Liver (tissue), 9 donors: ENCODE measurements around the gene INSYN2B. TPM values are rescaled to one million over a fixed set of nuclear protein-coding genes. Genes with fewer than 3 reads are reported as not detected.

Experiments
- DNase-seq: peaks from one replicate; pipeline ENCODE4 v3.0.0-alpha.2; 2017; ENCODE audit warnings: low spot score
- H3K27ac ChIP-seq, 2 donors: one replicate each; pipeline ENCODE4 v1.7.0; 2013; ENCODE audit warnings: inconsistent platforms in 2 of 2, low read length in 2 of 2, control low read depth in 1 of 2, low read depth in 1 of 2, mild to moderate bottlenecking in 1 of 2
- H3K27me3 ChIP-seq, 4 donors: one replicate each; pipeline versions ENCODE4 v1.6.1 to v1.7.0; 2013; ENCODE audit warnings: low read length in 3 of 4, inconsistent platforms in 1 of 4, mild to moderate bottlenecking in 1 of 4, moderate library complexity in 1 of 4; ENCODE audit not compliant: control insufficient read depth in 4 of 4, insufficient read depth in 4 of 4
- H3K36me3 ChIP-seq, 4 donors: one replicate each; pipeline versions ENCODE4 v1.6.1 to v1.7.0; 2013; ENCODE audit warnings: low read length in 3 of 4, mild to moderate bottlenecking in 3 of 4, low read depth in 1 of 4, moderate library complexity in 1 of 4; ENCODE audit not compliant: control insufficient read depth in 4 of 4, insufficient read depth in 3 of 4
- H3K4me1 ChIP-seq, 4 donors: one replicate each; pipeline versions ENCODE4 v1.6.1 to v1.7.0; 2013; ENCODE audit warnings: low read length in 3 of 4, mild to moderate bottlenecking in 3 of 4, moderate library complexity in 1 of 4; ENCODE audit not compliant: control insufficient read depth in 4 of 4, insufficient read depth in 4 of 4
- H3K4me3 ChIP-seq, 3 donors: one replicate each; pipeline versions ENCODE4 v1.6.1 to v1.7.0; 2013; ENCODE audit warnings: low read length in 3 of 3, control low read depth in 1 of 3, low read depth in 1 of 3, mild to moderate bottlenecking in 1 of 3
- H3K9ac ChIP-seq, 2 donors: one replicate each; pipeline ENCODE4 v1.7.0; 2013; ENCODE audit warnings: low read length in 2 of 2, mild to moderate bottlenecking in 2 of 2, moderate library complexity in 2 of 2, control low read depth in 1 of 2, low read depth in 1 of 2
- H3K9me3 ChIP-seq, 4 donors: one replicate each; pipeline versions ENCODE4 v1.6.1 to v1.7.0; 2013; ENCODE audit warnings: low read length in 3 of 4; ENCODE audit not compliant: control insufficient read depth in 4 of 4
- ATF3 ChIP-seq: IDR thresholded peaks from 2 replicates; pipeline ENCODE4 v1.6.1; 2016; ENCODE audit warnings: antibody characterized with exemption
- CTCF ChIP-seq: fragments of 150-350 bp; IDR thresholded peaks from 2 replicates; pipeline ENCODE4 v1.5.1; 2017; ENCODE audit warnings: improper control_type of control experiment, low read depth, low read length; ENCODE audit not compliant: missing input control
- EGR1 ChIP-seq, 2 donors: IDR thresholded peaks; 2 replicates each; pipeline ENCODE4 v1.6.1; 2016 to 2018; ENCODE audit warnings: antibody characterized with exemption in 2 of 2, low read depth in 2 of 2
- FOXA1 ChIP-seq: IDR thresholded peaks from 2 replicates; pipeline ENCODE4 v1.6.1; 2016; ENCODE audit warnings: antibody characterized with exemption
- FOXA2 ChIP-seq: IDR thresholded peaks from 2 replicates; pipeline ENCODE4 v1.6.1; 2016; ENCODE audit warnings: antibody characterized with exemption
- GABPA ChIP-seq, 2 donors: IDR thresholded peaks in 1 of 2; conservative IDR thresholded peaks in 1 of 2; 2 replicates each; pipeline ENCODE4 v1.6.1; 2016; ENCODE audit warnings: antibody characterized with exemption in 2 of 2, mild to moderate bottlenecking in 1 of 2, moderate library complexity in 1 of 2
- HNF4A ChIP-seq, 2 donors: conservative IDR thresholded peaks; 2 replicates each; pipeline ENCODE4 v1.6.1; 2016; ENCODE audit warnings: antibody characterized with exemption in 2 of 2, mild to moderate bottlenecking in 2 of 2
- HNF4G ChIP-seq: IDR thresholded peaks from 2 replicates; pipeline ENCODE4 v1.6.1; 2016; ENCODE audit warnings: antibody characterized with exemption
- JUND ChIP-seq, 2 donors: IDR thresholded peaks; 2 replicates each; pipeline ENCODE4 v1.6.1; 2016; ENCODE audit warnings: antibody characterized with exemption in 2 of 2
- MAX ChIP-seq: IDR thresholded peaks from 2 replicates; pipeline ENCODE4 v1.6.1; 2016; ENCODE audit warnings: antibody characterized with exemption
- NR2F2 ChIP-seq: IDR thresholded peaks from 2 replicates; pipeline ENCODE4 v1.6.1; 2016; ENCODE audit warnings: antibody characterized with exemption
- RAD21 ChIP-seq, 2 donors: IDR thresholded peaks; 2 replicates each; pipeline ENCODE4 v1.6.1; 2016; ENCODE audit warnings: antibody characterized with exemption in 2 of 2, mild to moderate bottlenecking in 2 of 2
- REST ChIP-seq: IDR thresholded peaks from 2 replicates; pipeline ENCODE4 v1.6.1; 2016; ENCODE audit warnings: antibody characterized with exemption, mild to moderate bottlenecking
- RXRA ChIP-seq, 2 donors: IDR thresholded peaks; 2 replicates each; pipeline ENCODE4 v1.6.1; 2017 to 2018; ENCODE audit warnings: antibody characterized with exemption in 2 of 2, mild to moderate bottlenecking in 1 of 2
- SP1 ChIP-seq: IDR thresholded peaks from 2 replicates; pipeline ENCODE4 v1.6.1; 2018; ENCODE audit warnings: antibody characterized with exemption, mild to moderate bottlenecking
- TAF1 ChIP-seq: conservative IDR thresholded peaks from 2 replicates; pipeline ENCODE4 v1.6.1; 2016; ENCODE audit warnings: antibody characterized with exemption, mild to moderate bottlenecking
- YY1 ChIP-seq: IDR thresholded peaks from 2 replicates; pipeline ENCODE4 v1.6.1; 2016; ENCODE audit warnings: antibody characterized with exemption, mild to moderate bottlenecking
- ZBTB33 ChIP-seq: IDR thresholded peaks from 2 replicates; pipeline ENCODE4 v1.6.1; 2016; ENCODE audit warnings: antibody characterized with exemption
- WGBS: extraction: QIAGEN DNeasy Blood & Tissue Kit; methylation state at CpG from one replicate; pipeline ENCODE4 v1.1.7; 2013; 5-methylcytosine and 5-hydroxymethylcytosine counted together
- polyA plus RNA-seq, 2 donors: library from polyadenylated mRNA; stranded (reverse) in 1 of 2; unstranded in 1 of 2; fragments of 200-250 nt in 1 of 2; fragments of >200 nt in 1 of 2; fragmentation: Nextera tagmentation in 1 of 2; extraction: Ambion mirVana in 1 of 2; gene quantifications; one replicate each; pipeline versions ENCODE4 v1.2.1 to v1.2.3, GENCODE V29; 2013 to 2015
- total RNA-seq, 2 donors: library from RNA; depleted of rRNA; stranded (reverse); fragments of >200 nt; gene quantifications; one replicate each; pipeline ENCODE4 v1.2.3, GENCODE V29; 2014
- donor health status: healthy.
- donor health status: healthy.
- donor health status: healthy.
- donor health status: healthy.
- donor health status: healthy.

INSYN2B gene
- total and polyA plus RNA-seq, 4 donors = 0.08 to 0.33 (median 0.13) TPM; not detected in 1

GRCh38 chr5:169992789-169993484 lies 12.6 kb upstream of the INSYN2B start:
- H3K27me3 ChIP-seq = peaks cover 0 to 5% (median 0%) of the 10 kb centered on the region in 4 donors
- DNase-seq = no peak
- 51% methylated on average over 2 of the region's 2 CpGs for WGBS
- H3K36me3 ChIP-seq = peaks cover 0 to 5% (median 0%) of the 10 kb centered on the region in 4 donors
- H3K4me1 ChIP-seq = no peaks in the 10 kb centered on the region
- H3K27ac ChIP-seq = no peak overlapping the region
- TF ChIP-seq TAF1 = no peak
- H3K9ac ChIP-seq = no peak overlapping the region
- H3K4me3 ChIP-seq = no peak overlapping the region
- no peaks in the 10 kb centered on the region for H3K9me3 ChIP-seq

- Histone ChIP-seq H3K9me3 (no peaks in the 10 kb centered on the region), H3K9ac (no peak overlapping the region), H3K4me3 (no peak overlapping the region), H3K27ac (no peak overlapping the region), H3K27me3 (peaks cover 0 to 5% (median 0%) of the 10 kb centered on the region in 4 donors), H3K4me1 (no peaks in the 10 kb centered on the region), H3K36me3 (peaks cover 0 to 5% (median 0%) of the 10 kb centered on the region in 4 donors)
- DNase-seq = no peak
- 85% methylated on average over 8 of the region's 8 CpGs for WGBS
- TF ChIP-seq GABPA (IDR thresholded peaks at IDR 0.05 in 1 of 2, conservative IDR thresholded peaks at IDR 0.05 in 1 of 2) = no peak
- TF ChIP-seq JUND (IDR thresholded peaks at IDR 0.05) = no peak
- TF ChIP-seq HNF4G = no peak
- no peak for TF ChIP-seq RAD21 (IDR thresholded peaks at IDR 0.05)
- TF ChIP-seq CTCF = no peak
- no peak for TF ChIP-seq TAF1
- TF ChIP-seq SP1 = no peak
- no peak for TF ChIP-seq NR2F2
- no peak for TF ChIP-seq RXRA (IDR thresholded peaks at IDR 0.05)
- TF ChIP-seq ATF3 = no peak
- no peak for TF ChIP-seq YY1
- TF ChIP-seq MAX = no peak
- TF ChIP-seq FOXA2 = no peak
- no peak for TF ChIP-seq REST
- no peak for TF ChIP-seq EGR1 (IDR thresholded peaks at IDR 0.05; ENCODE audit: low read depth in 2 of 2)
- no peak for TF ChIP-seq HNF4A (conservative IDR thresholded peaks at IDR 0.05)
- no peak for TF ChIP-seq ZBTB33
- no peak for TF ChIP-seq FOXA1
Observed at GRCh38 chr5:169991115-169991869, 11.0 kb upstream of the INSYN2B start.
